Kidney glomerular epithelial cell (primary cell): ENCODE measurements around the gene CCBE1.
A peak's percentile ranks its signal among the peaks of the same experiment; 100 is the strongest.
"Not testable (repeated sequence)": the region's sequence is repeated elsewhere in the genome, so short reads cannot be mapped to it uniquely, and the experiment has no call there.

Experiments
- DNase-seq: peaks from one replicate; lab custom pipeline; 2025; lab: John Stamatoyannopoulos, UW

CCBE1 gene

DNA sequence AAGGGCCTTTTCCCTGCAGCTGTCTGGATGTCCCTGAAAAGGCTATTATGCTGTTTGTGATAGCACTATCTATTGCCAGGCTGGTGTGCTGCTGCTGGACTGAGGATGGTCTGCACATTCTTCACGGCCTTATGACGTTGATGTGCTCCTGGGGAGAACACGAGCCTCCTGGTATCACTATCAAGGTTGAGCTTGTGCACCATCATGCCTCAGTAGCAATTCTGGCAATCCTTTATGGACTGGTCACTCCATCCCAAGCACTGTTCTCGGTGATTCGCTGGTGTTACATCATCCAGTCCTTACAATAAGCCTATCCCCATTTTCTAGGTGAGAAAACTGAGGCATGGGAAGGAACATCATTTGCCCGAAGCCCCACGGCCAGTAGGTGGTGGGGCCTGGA lies 18.2 kb upstream of the CCBE1 start:
- DNase-seq, result peak; percentile 9

- not testable (repeated sequence) for DNase-seq
Observed at GRCh38 chr18:59714096-59714495, 16.9 kb upstream of the CCBE1 start.

DNA sequence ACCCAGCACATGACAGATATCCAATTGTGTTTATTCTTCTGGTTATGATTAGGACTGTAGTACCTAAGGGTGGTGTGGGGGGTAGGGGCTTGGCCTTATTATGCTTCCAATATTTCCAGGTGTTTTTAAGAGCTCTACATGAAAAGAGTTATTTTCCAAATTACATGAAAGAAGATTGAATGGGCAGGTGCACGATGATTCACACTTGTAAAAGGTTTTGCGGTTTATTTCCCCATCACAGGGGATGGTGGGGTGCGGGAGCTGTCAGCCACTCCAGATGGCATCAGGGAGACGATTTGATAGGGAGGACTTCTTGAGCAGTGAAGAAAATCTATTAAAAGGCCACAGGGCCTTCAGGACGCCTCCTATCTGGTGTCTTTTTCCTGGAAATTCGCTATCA lies 15.1 kb upstream of the CCBE1 start:
- DNase-seq, result no peak

GRCh38 chr18:59708988-59709387 lies 11.8 kb upstream of the CCBE1 start:
- no peak for DNase-seq

DNA sequence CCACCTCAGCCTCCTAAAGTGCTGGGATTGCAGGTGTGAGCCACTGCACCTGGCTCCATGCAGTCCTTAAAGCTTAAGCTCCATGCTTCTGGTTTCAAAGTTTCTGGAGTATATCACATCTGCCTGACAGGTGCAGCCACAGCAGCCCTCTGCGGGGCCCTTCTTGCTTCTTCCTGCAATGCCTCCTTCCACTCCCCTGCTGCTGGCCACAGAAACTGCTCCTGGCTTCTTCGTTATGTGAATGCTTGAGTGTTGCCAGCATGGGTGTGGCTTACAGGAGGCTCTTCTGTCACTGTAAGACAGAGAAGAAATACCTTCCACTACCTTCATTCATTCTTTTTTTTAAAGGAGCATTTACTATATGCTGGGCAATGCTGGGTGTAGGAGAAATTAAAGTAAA lies 10.1 kb upstream of the CCBE1 start:
- no peak for DNase-seq

GRCh38 chr18:59706499-59706898 lies 9.3 kb upstream of the CCBE1 start:
- DNase-seq, result no peak

- no peak for DNase-seq
Observed at GRCh38 chr18:59705145-59705544, 7.9 kb upstream of the CCBE1 start.

GRCh38 chr18:59704146-59704545 lies 6.9 kb upstream of the CCBE1 start:
- DNase-seq, result no peak

GRCh38 chr18:59701272-59701671 lies 4.0 kb upstream of the CCBE1 start:
- DNase-seq, result no peak

GRCh38 chr18:59700535-59700967 lies 3.3 kb upstream of the CCBE1 start:
- no peak for DNase-seq

GRCh38 chr18:59699750-59700534 lies 2.7 kb upstream of the CCBE1 start:
- DNase-seq, result no peak

- DNase-seq, result no peak
Observed at GRCh38 chr18:59699061-59699460, 1.8 kb upstream of the CCBE1 start.

DNA sequence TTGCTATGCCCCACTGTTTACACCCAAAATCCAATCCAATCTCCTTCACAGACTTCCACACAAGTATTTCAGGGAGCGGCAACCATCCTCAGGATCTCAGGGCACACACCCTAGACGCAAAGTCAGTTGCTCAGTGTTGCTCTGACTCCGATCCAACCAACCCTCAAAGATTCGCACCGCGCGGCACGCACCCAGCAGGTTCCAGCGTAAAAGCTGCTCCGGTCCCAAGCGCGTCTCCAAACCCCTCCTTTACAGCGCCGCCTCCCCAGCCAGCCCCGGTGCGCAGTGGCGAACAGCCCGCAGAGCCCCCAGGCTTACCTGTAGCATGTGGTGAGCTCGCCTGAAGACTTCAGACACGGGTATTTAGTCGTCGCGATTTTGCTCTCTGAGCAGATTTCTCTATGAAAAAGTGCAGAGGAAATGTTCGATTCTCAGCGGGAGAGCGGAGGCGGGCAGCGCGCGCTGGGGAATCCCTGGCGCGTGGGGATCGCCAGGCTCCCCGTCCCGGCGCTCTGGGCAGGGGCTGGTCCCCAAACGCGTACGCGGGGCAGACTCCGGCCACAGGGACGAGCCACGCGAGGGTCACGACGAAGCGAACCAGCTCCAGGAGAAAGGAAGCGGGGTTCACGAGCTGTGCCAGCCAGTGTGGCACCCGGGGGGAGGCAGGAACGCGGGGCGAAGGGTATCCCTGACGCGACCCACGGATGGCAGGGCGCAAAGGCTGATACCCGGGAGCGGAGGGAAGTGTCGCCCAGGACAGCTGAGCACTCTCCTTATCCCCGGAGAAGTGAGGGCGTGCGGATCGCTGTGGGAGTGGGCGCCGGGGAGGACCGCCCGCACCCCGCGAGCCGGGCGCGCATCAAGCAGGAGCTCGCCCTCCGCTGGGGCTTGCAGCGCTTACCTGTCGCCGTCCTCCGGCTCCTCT lies 650 bp downstream of the CCBE1 start:
- no peak for DNase-seq

GRCh38 chr18:59695551-59695950 lies 1.7 kb downstream of the CCBE1 start:
- no peak for DNase-seq

GRCh38 chr18:59694824-59695223 lies 2.4 kb downstream of the CCBE1 start:
- no peak for DNase-seq

DNA sequence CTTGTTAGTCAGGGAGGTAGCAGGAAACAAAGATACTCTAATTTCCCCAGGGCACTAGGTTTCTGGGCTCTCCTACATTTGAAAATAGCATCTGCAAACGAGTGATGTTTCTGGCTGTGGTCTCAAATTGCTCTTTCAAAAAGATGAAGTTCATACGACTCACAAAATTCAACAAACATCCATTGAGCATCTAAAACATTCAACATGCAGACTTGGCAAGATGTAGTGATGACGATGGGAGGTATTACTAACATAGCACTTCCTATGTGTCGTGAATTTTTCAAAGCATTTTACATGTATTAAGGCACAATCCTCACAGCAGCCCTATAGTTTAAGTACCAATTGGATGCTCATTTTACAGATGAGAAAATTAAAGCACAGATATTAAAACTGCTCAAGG lies 5.2 kb downstream of the CCBE1 start:
- DNase-seq, result no peak

GRCh38 chr18:59690996-59691395 lies 6.2 kb downstream of the CCBE1 start:
- DNase-seq, result no peak

DNA sequence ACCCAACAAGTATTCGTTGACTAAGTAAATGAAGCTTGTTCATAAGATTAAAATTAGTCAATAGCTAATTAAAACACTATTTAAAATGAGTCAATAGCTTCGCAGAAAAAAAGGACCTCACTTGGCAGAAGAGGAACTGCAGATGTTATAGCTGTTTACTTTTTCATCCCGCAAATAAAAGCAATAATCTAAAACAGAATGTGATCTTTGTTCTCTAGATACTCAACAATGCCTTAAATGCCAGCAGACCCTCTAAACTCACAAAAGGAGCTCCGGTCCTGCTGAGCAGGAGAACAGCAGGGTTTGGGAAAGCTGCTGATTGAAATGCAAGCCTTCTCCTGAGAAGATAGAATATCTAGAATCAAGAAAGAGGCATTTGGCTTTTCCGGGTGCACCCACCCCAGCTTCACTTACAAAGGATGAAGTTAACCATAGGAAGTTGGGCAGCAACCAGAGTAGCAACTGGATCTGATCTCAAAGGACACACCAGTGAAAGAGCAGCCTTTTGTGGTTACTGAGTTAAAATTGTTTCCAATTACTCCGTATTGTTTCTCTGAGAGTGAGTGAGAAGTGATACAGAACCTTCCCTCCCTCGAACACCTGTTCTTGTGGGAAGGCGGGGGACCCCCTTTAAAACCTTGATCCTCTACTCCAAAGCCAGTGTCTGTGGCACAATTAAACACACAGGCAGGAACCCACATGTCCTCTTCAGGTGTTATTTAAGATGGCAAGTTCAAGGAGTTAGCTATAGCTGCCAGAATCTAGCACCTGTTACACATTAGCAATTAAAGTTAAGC lies 6.8 kb downstream of the CCBE1 start:
- no peak for DNase-seq

DNA sequence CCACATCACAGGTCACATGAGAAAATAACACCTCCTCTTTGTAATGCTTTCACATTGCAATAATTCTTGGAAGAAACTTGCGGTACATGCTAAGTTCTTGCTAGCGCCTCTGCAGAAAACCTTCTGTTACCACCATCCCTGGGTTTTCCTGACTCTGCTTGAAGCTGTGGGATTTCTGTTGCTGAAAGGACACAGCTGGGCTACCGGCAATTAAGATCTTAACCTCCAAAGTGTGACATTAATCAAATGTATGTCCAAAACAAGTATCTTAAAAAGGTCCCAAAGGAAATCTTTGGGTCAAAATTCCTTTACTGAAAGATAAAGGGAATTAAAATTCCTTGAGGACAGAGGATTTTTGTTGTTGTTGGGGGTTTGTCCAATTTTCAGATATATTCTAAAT lies 7.5 kb downstream of the CCBE1 start:
- DNase-seq, result no peak

- no peak for DNase-seq
Observed at GRCh38 chr18:59686260-59686659, 11.0 kb downstream of the CCBE1 start.

GRCh38 chr18:59685501-59685900 lies 11.7 kb downstream of the CCBE1 start:
- no peak for DNase-seq

DNA sequence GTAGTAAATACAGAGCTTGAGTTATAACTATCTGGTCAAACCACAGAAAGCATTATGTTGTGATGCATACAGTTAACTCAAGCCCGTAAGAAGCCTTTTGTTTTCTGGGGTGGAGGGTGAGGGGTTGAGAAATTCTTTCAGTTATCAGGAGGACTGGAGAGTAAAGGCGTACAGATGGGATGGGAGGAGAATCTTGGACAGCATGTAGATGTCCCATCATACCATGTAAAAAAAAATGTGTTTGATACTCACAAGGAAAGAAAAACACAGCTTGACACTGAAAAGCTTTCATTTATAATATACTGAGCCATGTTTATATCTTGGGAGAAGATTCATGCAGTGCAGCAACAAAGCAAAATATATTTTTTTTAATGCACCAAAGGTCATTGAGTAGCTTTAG lies 12.4 kb downstream of the CCBE1 start:
- DNase-seq, result no peak
